ENCODE results near the gene ZDHHC14.

Gene ZDHHC14

DNA sequence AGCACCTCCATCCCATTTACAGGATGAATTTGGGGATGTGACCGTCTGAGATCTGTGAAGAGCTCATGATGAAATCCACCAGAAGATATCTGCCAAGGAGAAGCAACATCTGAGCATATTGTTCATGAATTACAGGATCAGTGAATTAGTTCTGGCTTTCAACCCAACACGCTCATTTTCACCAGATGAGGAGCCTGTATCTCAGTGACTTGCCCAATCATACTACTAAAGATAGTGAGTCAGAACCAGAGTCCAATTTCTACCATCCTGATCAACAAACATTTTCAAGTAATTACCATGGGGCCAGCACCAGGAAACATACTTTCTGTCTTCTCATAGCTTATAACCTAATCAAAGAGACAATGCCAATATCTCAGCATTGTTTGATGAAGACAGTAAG lies 116.6 kb downstream of the ZDHHC14 start:
- TF ChIP-seq, protein P1, sequence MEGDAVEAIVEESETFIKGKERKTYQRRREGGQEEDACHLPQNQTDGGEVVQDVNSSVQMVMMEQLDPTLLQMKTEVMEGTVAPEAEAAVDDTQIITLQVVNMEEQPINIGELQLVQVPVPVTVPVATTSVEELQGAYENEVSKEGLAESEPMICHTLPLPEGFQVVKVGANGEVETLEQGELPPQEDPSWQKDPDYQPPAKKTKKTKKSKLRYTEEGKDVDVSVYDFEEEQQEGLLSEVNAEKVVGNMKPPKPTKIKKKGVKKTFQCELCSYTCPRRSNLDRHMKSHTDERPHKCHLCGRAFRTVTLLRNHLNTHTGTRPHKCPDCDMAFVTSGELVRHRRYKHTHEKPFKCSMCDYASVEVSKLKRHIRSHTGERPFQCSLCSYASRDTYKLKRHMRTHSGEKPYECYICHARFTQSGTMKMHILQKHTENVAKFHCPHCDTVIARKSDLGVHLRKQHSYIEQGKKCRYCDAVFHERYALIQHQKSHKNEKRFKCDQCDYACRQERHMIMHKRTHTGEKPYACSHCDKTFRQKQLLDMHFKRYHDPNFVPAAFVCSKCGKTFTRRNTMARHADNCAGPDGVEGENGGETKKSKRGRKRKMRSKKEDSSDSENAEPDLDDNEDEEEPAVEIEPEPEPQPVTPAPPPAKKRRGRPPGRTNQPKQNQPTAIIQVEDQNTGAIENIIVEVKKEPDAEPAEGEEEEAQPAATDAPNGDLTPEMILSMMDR (conservative IDR thresholded peaks at IDR 0.05; ENCODE audit: low read depth): no peak
- CTCF ChIA-PET: no interaction called here
- POLR2A ChIA-PET (ENCODE audit: low non-redundant PET): no interaction called here
- no peak for DNase-seq (ENCODE audit: low spot score)
- H3K27ac ChIP-seq: no peak overlapping the region

DNA sequence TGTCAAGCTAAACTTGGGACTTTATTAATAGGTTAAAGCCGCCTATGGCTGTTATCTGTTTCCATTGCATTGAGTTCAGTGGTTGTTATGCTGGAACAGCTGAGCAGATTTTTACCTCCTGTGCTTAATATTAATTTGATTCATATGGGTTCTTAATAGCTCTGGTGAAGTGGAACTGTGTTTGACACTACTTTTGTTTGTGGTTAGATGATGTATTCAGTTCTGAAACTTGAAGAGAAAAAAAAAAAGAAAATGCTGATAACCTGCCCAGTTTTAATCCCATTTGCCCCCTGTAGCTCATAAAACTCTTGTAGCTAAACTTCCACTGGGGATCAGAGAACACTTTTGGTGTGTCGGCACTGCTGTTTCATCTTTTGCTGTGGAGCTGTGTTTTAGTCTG lies 117.8 kb downstream of the ZDHHC14 start:
- TF ChIP-seq, protein P1 (conservative IDR thresholded peaks at IDR 0.05; ENCODE audit: low read depth): no peak
- CTCF ChIA-PET: no interaction called here
- no peak overlapping the region for H3K27ac ChIP-seq
- POLR2A ChIA-PET (ENCODE audit: low non-redundant PET): no interaction called here
- no peak for DNase-seq (ENCODE audit: low spot score)

DNA sequence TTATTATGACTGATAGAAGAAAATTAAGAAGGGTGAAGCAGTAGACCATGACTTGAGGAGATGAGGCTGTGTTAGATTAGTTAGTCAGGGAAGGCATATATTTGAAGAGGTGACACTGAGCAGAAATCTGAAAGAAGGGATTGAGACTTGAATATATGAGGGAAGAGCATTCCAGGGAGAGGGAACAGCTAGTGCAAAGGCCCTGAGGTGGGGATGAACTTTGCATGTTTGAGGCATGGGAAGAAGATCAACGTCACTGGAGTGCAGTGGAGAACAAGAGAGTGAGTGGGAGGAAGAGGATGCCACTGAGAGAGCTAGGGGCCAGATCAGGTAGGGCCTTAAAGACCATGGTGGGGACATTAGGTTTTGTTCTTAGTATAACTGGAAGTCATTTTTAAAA lies 119.0 kb downstream of the ZDHHC14 start:
- TF ChIP-seq, protein P1 (conservative IDR thresholded peaks at IDR 0.05; ENCODE audit: low read depth): no peak
- H3K27ac ChIP-seq: no peak overlapping the region
- DNase-seq (ENCODE audit: low spot score): no peak
- ChIA-PET CTCF (no interaction called here), POLR2A (ENCODE audit: low non-redundant PET) (no interaction called here)

DNA sequence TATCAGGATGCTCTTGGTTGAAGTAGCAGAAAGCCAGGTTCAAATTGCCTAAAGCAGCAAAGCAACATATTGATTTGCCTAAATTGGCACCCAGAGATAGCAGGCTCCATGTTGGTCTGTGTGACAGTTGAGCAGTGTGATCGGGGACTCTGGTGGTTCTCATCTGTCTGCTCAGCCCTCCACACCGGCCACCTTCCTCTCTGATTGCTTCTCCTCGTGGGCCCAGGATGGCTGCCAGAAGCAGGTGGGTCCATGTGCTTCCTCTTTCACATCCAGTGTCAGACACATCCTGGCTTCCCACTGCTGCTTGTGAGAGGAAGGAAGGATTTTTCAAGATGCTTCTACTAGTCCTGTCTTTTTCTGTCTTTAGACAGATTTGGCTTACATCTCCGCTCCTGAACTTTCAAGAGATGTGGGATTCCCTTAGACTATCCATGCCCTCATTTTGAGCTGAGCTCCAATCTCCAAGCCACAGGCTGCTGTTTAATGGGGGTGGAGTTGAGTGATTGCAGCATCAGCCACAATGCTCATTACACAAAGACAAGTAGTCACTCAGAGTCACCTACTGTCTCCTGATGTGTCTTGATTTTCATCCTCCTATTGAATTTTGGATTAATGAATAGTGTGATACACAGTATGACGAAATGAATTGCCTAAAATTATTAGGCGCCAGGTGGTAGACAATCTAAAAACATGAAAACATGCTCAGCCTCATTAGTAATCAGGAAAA lies 122.2 kb downstream of the ZDHHC14 start:
- POLR2A ChIA-PET (ENCODE audit: low non-redundant PET): no interaction called here
- H3K27ac ChIP-seq: no peak overlapping the region
- TF ChIP-seq, protein P1 (conservative IDR thresholded peaks at IDR 0.05; ENCODE audit: low read depth): no peak
- CTCF ChIA-PET: no interaction called here
- no peak for DNase-seq (ENCODE audit: low spot score)

DNA sequence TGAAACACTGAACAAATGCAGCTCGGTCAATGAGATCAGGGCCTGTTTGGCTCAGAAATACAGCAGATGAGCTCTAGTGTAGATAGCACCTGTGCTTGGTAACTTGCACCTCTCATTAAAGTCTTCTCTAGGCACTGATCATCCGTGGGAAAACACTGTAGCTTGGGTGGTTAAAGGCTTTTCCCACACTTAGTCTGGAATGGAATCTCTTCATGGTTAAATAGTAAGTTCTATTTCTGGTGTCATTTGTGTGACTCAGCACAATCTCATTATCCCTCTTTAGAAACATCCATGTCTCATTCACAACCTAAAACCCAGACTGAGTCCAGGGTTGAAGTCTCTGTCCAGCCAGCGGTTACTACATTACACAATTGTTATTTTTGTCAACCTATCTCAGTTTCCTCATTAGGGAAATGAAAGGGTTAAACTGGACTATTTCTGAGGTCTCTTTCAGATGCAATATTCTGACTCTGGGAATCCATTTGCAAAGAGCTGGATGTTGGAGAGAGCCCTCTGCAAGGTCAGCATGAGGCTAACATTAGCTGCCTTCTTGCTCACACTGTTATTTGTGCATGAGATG lies 125.0 kb downstream of the ZDHHC14 start:
- ChIA-PET CTCF (interaction anchor here (0.5 kb wide), 1 partner anchor 144 kb away, joined by 3 read pairs; no protein-coding TSS in a partner anchor), POLR2A (ENCODE audit: low non-redundant PET) (no interaction called here)
- no peak overlapping the region for H3K27ac ChIP-seq
- TF ChIP-seq, protein P1 (conservative IDR thresholded peaks at IDR 0.05; ENCODE audit: low read depth): no peak
- DNase-seq (ENCODE audit: low spot score): no peak

DNA sequence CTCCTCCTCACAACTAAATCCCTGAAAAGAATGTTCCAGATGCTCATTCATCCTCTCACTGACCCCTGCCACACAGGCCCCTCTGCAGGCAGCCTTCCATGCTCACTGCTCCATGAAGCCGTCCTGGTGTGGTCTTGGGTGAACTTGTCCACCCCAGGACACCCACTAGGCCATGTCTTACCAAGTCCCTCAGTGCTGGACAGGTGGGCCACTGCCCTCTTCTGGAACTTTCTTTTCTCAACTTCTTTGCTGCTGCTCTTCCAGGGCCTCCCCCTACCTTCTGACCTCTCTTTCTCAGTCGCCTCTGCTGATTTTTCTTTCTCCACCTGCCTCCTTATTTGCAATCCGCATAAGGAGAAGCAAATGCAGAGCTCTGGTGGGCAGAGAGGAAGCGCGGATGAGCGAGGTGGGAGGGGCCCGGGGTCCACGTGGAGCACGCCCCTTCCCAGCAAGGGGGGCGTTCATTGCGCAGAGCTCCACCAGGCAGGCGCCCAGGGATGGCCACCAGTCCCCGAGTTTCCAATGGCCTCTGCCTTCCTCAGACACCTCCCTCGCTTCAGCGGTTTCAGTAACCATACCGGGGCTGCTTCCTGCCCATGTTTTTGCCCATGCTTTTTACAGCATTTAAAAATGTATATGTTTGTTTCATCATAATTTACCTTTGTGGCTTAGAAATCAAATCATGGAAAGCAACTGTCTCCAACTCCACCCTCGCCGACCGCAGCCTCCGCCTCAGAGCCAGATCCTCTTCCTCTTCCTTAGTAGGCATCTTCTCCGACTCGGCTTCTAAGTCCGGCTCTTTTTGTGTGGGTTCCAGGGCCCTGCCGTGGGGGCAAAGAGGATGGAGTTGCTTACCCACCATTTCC lies 129.6 kb downstream of the ZDHHC14 start:
- ChIA-PET CTCF (no interaction called here), POLR2A (ENCODE audit: low non-redundant PET) (no interaction called here)
- no peak for DNase-seq (ENCODE audit: low spot score)
- TF ChIP-seq, protein P1 (conservative IDR thresholded peaks at IDR 0.05; ENCODE audit: low read depth): no peak
- H3K27ac ChIP-seq: no peak overlapping the region

All from RWPE1 (cell line).